B cell (primary cell): ENCODE data around the gene TNPO2. TPM values are rescaled to one million over a fixed set of nuclear protein-coding genes. Genes with fewer than 3 reads are reported as not detected.
"Not testable (repeated sequence)": the region's sequence is repeated elsewhere in the genome, so short reads cannot be mapped to it uniquely, and the experiment has no call there.

Experiments
- ATAC-seq: fragments of 200-7000 bp; cut with Tn5 transposase; one replicate; pipeline ENCODE4 v1.10.0; 2021; ENCODE audit warnings: low read depth, mild to moderate bottlenecking, moderate number of reproducible peaks, moderate library complexity
- CTCF ChIA-PET: fragments of 350-600 bp; sonication (Branson Sonifier 250); formaldehyde crosslinking; loops from one replicate; lab custom pipeline; 2021; ENCODE audit warnings: antibody characterized with exemption, inconsistent platforms; lab: Charles Lee
- POLR2A ChIA-PET: fragments of 350-600 bp; sonication (Branson Sonifier 250); formaldehyde crosslinking; loops from one replicate; lab custom pipeline; 2021; ENCODE audit warnings: antibody characterized with exemption; lab: Charles Lee
- DNase-seq: peaks from one replicate; pipeline ENCODE4 v3.0.0; 2013
- H2AFZ ChIP-seq: 2 replicates; pipeline ENCODE4 v1.6.1; 2012; ENCODE audit warnings: mild to moderate bottlenecking, low read depth, low read length; ENCODE audit not compliant: insufficient read depth, poor library complexity, severe bottlenecking
- H3K27ac ChIP-seq, 2 donors: 1 replicate in 1 of 2; 2 replicates in 1 of 2; pipeline ENCODE4 v1.5.1; 2012 to 2013; ENCODE audit warnings: low read length in 2 of 2, mild to moderate bottlenecking in 2 of 2, moderate library complexity in 1 of 2
- H3K27me3 ChIP-seq, 4 experiments: fragments of 200-600 bp in 1 of 4; sonication (generic) in 1 of 4; replicated peaks in 1 of 4; 1 replicate in 2 of 4; 2 replicates in 2 of 4; pipeline versions ENCODE4 v1.6.1 to v1.7.0; 2013 to 2016; ENCODE audit warnings: low read length in 3 of 4, mild to moderate bottlenecking in 2 of 4, mixed read lengths in 1 of 4, moderate library complexity in 1 of 4; ENCODE audit not compliant: insufficient read depth in 4 of 4, control insufficient read depth in 3 of 4; ENCODE audit errors: control extremely low read depth in 1 of 4
- H3K36me3 ChIP-seq, 2 experiments: replicated peaks in 1 of 2; 1 replicate in 1 of 2; 2 replicates in 1 of 2; pipeline versions ENCODE4 v1.6.1 to v1.7.1; 2013; ENCODE audit warnings: low read length in 1 of 2; ENCODE audit not compliant: insufficient read depth in 2 of 2, control insufficient read depth in 1 of 2; ENCODE audit errors: control extremely low read depth in 1 of 2, extremely low read depth in 1 of 2
- H3K4me1 ChIP-seq, 2 donors: fragments of 200-600 bp in 1 of 2; sonication (generic) in 1 of 2; 1 replicate in 1 of 2; 2 replicates in 1 of 2; pipeline versions ENCODE4 v1.5.1 to v1.6.1; 2013 to 2017; ENCODE audit warnings: low read length in 2 of 2; ENCODE audit not compliant: control insufficient read depth in 2 of 2, insufficient read depth in 2 of 2
- H3K4me2 ChIP-seq: replicated peaks from 2 replicates; pipeline ENCODE3; 2012; ENCODE audit warnings: mild to moderate bottlenecking, low read depth, low read length; ENCODE audit not compliant: poor library complexity, severe bottlenecking
- H3K4me3 ChIP-seq, 5 experiments: fragments of 200-600 bp in 1 of 5; sonication (generic) in 1 of 5; 1 replicate in 3 of 5; 2 replicates in 2 of 5; pipeline versions ENCODE4 v1.5.1 to v1.7.0; 2011 to 2016; ENCODE audit warnings: low read length in 4 of 5, mild to moderate bottlenecking in 4 of 5, low read depth in 2 of 5, control low read depth in 1 of 5, moderate library complexity in 1 of 5; ENCODE audit not compliant: insufficient read depth in 1 of 5; ENCODE audit errors: control extremely low read depth in 1 of 5, extremely low read depth in 1 of 5
- H3K79me2 ChIP-seq: fragments of 200-600 bp; sonication (generic); one replicate; pipeline ENCODE4 v1.6.0; 2016; ENCODE audit warnings: low read length; ENCODE audit not compliant: control insufficient read depth, insufficient read depth
- H3K9ac ChIP-seq: fragments of 200-600 bp; sonication (generic); 2 replicates; pipeline ENCODE4 v1.6.1; 2017; ENCODE audit warnings: mild to moderate bottlenecking, low read length, moderate library complexity
- H3K9me3 ChIP-seq, 3 donors: one replicate each; pipeline versions ENCODE4 v1.6.1 to v1.7.1; 2013; ENCODE audit warnings: low read length in 2 of 3; ENCODE audit not compliant: control insufficient read depth in 2 of 3, insufficient read depth in 1 of 3; ENCODE audit errors: control extremely low read depth in 1 of 3
- H4K20me1 ChIP-seq: 2 replicates; pipeline ENCODE4 v1.6.0; 2012; ENCODE audit warnings: mild to moderate bottlenecking, low read length; ENCODE audit not compliant: insufficient read depth, control insufficient read depth, poor library complexity, severe bottlenecking
- H3K27ac Mint-ChIP-seq: one replicate; pipeline ENCODE4 v1.8.0; 2021; ENCODE audit warnings: mixed read lengths
- H3K27me3 Mint-ChIP-seq: one replicate; pipeline ENCODE4 v1.8.0; 2021; ENCODE audit warnings: mixed read lengths
- H3K4me1 Mint-ChIP-seq: one replicate; pipeline ENCODE4 v1.8.0; 2021; ENCODE audit warnings: mixed read lengths
- H3K4me3 Mint-ChIP-seq: one replicate; pipeline ENCODE4 v1.8.0; 2021; ENCODE audit warnings: mixed read lengths
- H3K9me3 Mint-ChIP-seq: one replicate; pipeline ENCODE4 v1.8.0; 2022; ENCODE audit warnings: mixed read lengths; ENCODE audit not compliant: insufficient read depth
- CTCF ChIP-seq: fragments of 200-600 bp; IDR thresholded peaks from one replicate; pipeline ENCODE4 v1.8.0; 2022; ENCODE audit warnings: antibody characterized with exemption, mild to moderate bottlenecking
- EZH2 ChIP-seq: IDR thresholded peaks from 2 replicates; pipeline ENCODE4 v1.6.1; 2012; ENCODE audit warnings: borderline replicate concordance, low read depth, mild to moderate bottlenecking, moderate library complexity, low read length; ENCODE audit not compliant: insufficient read depth, poor library complexity, severe bottlenecking
- WGBS: methylation state at CpG from one replicate; pipeline ENCODE4 v1.1.5; 2013; ENCODE audit warnings: missing lambda C conversion rate; ENCODE audit not compliant: insufficient coverage; 5-methylcytosine and 5-hydroxymethylcytosine counted together
- intact Hi-C: fragments of 100-400 bp; cut with micrococcal nuclease; formaldehyde crosslinking; loops from one replicate; pipeline ENCODE4 v1.10.0; 2022
- polyA plus RNA-seq: library from polyadenylated mRNA; depleted of rRNA; stranded (reverse); fragments of >200 nt; gene quantifications from 2 replicates; pipeline ENCODE4 v1.2.3, GENCODE V29; 2012
- total RNA-seq, 2 donors: library from RNA; stranded (reverse); fragments of 120-200 nt in 1 of 2; gene quantifications; 1 replicate in 1 of 2; 2 replicates in 1 of 2; pipeline versions ENCODE4 v1.2.3 to v1.2.4, GENCODE V29; 2013 to 2022

TNPO2 gene
- total and polyA plus RNA-seq, 2 donors (not counting 1 experiment from before 2014, with no cell fraction given) = 73.7 to 85.6 TPM

- H3K4me2 ChIP-seq = no peak overlapping the region
- no peak overlapping the region for H3K4me3 Mint-ChIP-seq
- H3K9ac ChIP-seq = no peak overlapping the region
- H3K79me2 ChIP-seq = peaks cover 43% of the 10 kb centered on the region
- DNase-seq = no peak
- H3K27me3 ChIP-seq = no peaks in the 10 kb centered on the region
- WGBS = 100% methylated on average over 2 of the region's 3 CpGs
- H2AFZ ChIP-seq = no peak overlapping the region
- no peak overlapping the region for H3K27ac Mint-ChIP-seq
- peaks cover 2% of the 10 kb centered on the region for H4K20me1 ChIP-seq
- TF ChIP-seq EZH2 (no peak), CTCF (no peak)
- H3K9me3 Mint-ChIP-seq = no peaks in the 10 kb centered on the region
- H3K9me3 ChIP-seq = no peaks in the 10 kb centered on the region
- no peaks in the 10 kb centered on the region for H3K27me3 Mint-ChIP-seq
- no peak overlapping the region for H3K27ac ChIP-seq
- ChIA-PET CTCF (interaction anchor here (0.7 to 7.3 kb wide), 9 partner anchors 9 to 132 kb away, joined by 3 to 45 read pairs (median 7); partner anchors contain the start of gene GET3), POLR2A (no interaction called here)
- peaks cover 13% of the 10 kb centered on the region for H3K4me1 Mint-ChIP-seq
- intact Hi-C loops = no loop called here
- H3K36me3 ChIP-seq = peaks cover 2 to 30% of the 10 kb centered on the region in 2 experiments
- peaks cover 7 to 8% of the 10 kb centered on the region in 2 donors for H3K4me1 ChIP-seq
- ATAC-seq = no peak
- H3K4me3 ChIP-seq = no peak overlapping the region
These were observed 7.8 kb downstream of the TNPO2 start for GRCh38 chr19:12715929-12716328.

GRCh38 chr19:12715102-12715501 is 8.6 kb downstream of the TNPO2 start:
- Histone ChIP-seq H3K9me3 (no peaks in the 10 kb centered on the region), H3K4me1 (no peaks in the 10 kb centered on the region), H3K4me2 (no peak overlapping the region), H3K4me3 (no peak overlapping the region), H3K36me3 (peaks cover 2 to 35% of the 10 kb centered on the region in 2 experiments), H3K79me2 (peaks cover 35% of the 10 kb centered on the region), H3K27me3 (no peaks in the 10 kb centered on the region), H3K27ac (no peak overlapping the region), H2AFZ (no peak overlapping the region), H3K9ac (no peak overlapping the region), H4K20me1 (no peaks in the 10 kb centered on the region)
- intact Hi-C loops = no loop called here
- ChIA-PET CTCF (interaction anchor here (0.7 to 7.3 kb wide), 7 partner anchors 8 to 133 kb away, joined by 3 to 45 read pairs (median 4); partner anchors contain the start of gene GET3), POLR2A (no interaction called here)
- Mint-ChIP-seq H3K27ac (no peak overlapping the region), H3K4me1 (peaks cover 8% of the 10 kb centered on the region), H3K27me3 (no peaks in the 10 kb centered on the region), H3K4me3 (no peak overlapping the region), H3K9me3 (no peaks in the 10 kb centered on the region)
- TF ChIP-seq CTCF (no peak), EZH2 (no peak)
- 97% methylated on average over 15 of the region's 15 CpGs for WGBS
- DNase-seq (no peak), ATAC-seq (no peak)

- H3K4me3 Mint-ChIP-seq, intact Hi-C loops, H3K9me3 Mint-ChIP-seq, ATAC-seq, H3K27ac Mint-ChIP-seq, H4K20me1 ChIP-seq, H3K9me3 ChIP-seq, H3K4me2 ChIP-seq, DNase-seq, H3K27ac ChIP-seq, H3K9ac ChIP-seq, H3K27me3 ChIP-seq, H3K4me3 ChIP-seq, H3K27me3 Mint-ChIP-seq, H3K4me1 ChIP-seq, H2AFZ ChIP-seq, POLR2A ChIA-PET, H3K4me1 Mint-ChIP-seq: not testable (repeated sequence)
- peaks cover 2 to 37% of the 10 kb centered on the region in 2 experiments for H3K36me3 ChIP-seq
- WGBS = 100% methylated on average over 3 of the region's 9 CpGs
- H3K79me2 ChIP-seq = peaks cover 17% of the 10 kb centered on the region
- CTCF ChIA-PET = interaction anchor here (0.6 to 7.3 kb wide), 4 partner anchors 44 to 133 kb away, joined by 3 to 45 read pairs (median 4); no protein-coding TSS in a partner anchor
These were observed 10.4 kb downstream of the TNPO2 start for GRCh38 chr19:12713304-12713703.
